ENCODE results near the gene RASSF10. TPM values are rescaled to one million over a fixed set of nuclear protein-coding genes. Genes with fewer than 3 reads are reported as not detected.

RASSF10 gene
- total RNA-seq, 1 experiment from 2014 or later, result 2.4 TPM

DNA sequence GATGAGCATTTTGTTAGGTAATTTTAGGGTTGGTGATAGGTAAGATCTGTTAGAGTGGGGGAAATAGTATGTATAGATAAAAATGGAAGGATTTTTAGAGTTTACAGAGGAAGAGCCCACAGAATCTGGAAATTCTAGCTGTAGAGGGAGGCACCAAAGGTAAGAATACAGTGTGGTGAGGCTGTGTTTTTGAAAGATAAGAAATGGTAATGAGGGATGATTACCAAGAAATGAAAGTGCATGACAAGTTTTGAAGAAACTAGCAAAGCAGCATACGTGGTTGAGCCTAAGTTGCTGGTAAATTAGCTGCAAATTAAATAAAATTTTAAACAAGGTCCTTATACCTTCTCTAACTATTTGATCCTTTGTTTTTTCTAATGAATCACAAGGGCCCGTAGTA lies 14.6 kb upstream of the RASSF10 start:
- no peak overlapping the region for H3T11ph ChIP-seq (ENCODE audit: low read length)
- WGBS (ENCODE audit: extremely low coverage, insufficient read length, low lambda C conversion rate), result no CpG with 5 or more reads among the region's 2 CpGs
- no peak overlapping the region for H3K9ac ChIP-seq (ENCODE audit: extremely low read depth, insufficient read length, low read length)
- no peaks in the 10 kb centered on the region for H3K79me1 ChIP-seq (ENCODE audit: insufficient read depth, low read depth, low read length, poor library complexity, severe bottlenecking)
- no peak overlapping the region for H3K4ac ChIP-seq (ENCODE audit: low read depth, low read length)
- H2AK5ac ChIP-seq (ENCODE audit: insufficient read length, low read length), result no peak overlapping the region
- H4K91ac ChIP-seq (ENCODE audit: insufficient read length, low read depth, low read length), result no peak overlapping the region
- DNase-seq, result no peak
- no peak overlapping the region for H2BK12ac ChIP-seq (ENCODE audit: insufficient read length, low read depth, low read length)
- H2BK120ac ChIP-seq (ENCODE audit: low read depth, low read length, poor library complexity, severe bottlenecking), result no peak overlapping the region
- peaks cover 4 to 10% of the 10 kb centered on the region in 2 experiments; a peak in 4 of 5 replicates for H3K9me3 Mint-ChIP-seq
- H2BK15ac ChIP-seq (ENCODE audit: low read depth, low read length), result no peak overlapping the region
- H3K27me3 ChIP-seq (ENCODE audit: insufficient read depth, low read length), result no peaks in the 10 kb centered on the region
- H2BK5ac ChIP-seq (ENCODE audit: insufficient read length, low read length), result no peak overlapping the region
- H2AFZ ChIP-seq (ENCODE audit: low read length), result no peak overlapping the region
- no peak overlapping the region for H3K27ac Mint-ChIP-seq
- H3K18ac ChIP-seq (ENCODE audit: insufficient read length, low read depth, low read length), result no peak overlapping the region
- H3K14ac ChIP-seq (ENCODE audit: insufficient read depth, low read length), result no peak overlapping the region
- H3K27ac ChIP-seq (ENCODE audit: insufficient read length, low read depth, low read length), result no peak overlapping the region
- H3K27me3 Mint-ChIP-seq (ENCODE audit: low read depth), result no peaks in the 10 kb centered on the region; the same call in 1 of the 2 replicates
- H3K36me3 Mint-ChIP-seq (ENCODE audit: insufficient read depth in 1 of 3, low read depth in 3 of 3), result 0 out of 7 replicates have a peak, but pooled peaks cover 0 to 6% (median 0%) of the 10 kb centered on the region in 3 experiments
- no peak overlapping the region for H4K8ac ChIP-seq (replicated peaks; ENCODE audit: insufficient read length, low read depth, low read length)
- H3K4me1 Mint-ChIP-seq, result peaks cover 0 to 6% of the 10 kb centered on the region in 2 experiments; a peak in 2 of 4 replicates
- H3K9me3 ChIP-seq (ENCODE audit: control insufficient read depth, low read depth, low read length), result no peaks in the 10 kb centered on the region
- no peaks in the 10 kb centered on the region for H3K4me1 ChIP-seq (ENCODE audit: insufficient read depth, low read length)
- TF ChIP-seq, protein P1, sequence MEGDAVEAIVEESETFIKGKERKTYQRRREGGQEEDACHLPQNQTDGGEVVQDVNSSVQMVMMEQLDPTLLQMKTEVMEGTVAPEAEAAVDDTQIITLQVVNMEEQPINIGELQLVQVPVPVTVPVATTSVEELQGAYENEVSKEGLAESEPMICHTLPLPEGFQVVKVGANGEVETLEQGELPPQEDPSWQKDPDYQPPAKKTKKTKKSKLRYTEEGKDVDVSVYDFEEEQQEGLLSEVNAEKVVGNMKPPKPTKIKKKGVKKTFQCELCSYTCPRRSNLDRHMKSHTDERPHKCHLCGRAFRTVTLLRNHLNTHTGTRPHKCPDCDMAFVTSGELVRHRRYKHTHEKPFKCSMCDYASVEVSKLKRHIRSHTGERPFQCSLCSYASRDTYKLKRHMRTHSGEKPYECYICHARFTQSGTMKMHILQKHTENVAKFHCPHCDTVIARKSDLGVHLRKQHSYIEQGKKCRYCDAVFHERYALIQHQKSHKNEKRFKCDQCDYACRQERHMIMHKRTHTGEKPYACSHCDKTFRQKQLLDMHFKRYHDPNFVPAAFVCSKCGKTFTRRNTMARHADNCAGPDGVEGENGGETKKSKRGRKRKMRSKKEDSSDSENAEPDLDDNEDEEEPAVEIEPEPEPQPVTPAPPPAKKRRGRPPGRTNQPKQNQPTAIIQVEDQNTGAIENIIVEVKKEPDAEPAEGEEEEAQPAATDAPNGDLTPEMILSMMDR (conservative IDR thresholded peaks at IDR 0.05), result no peak
- H4K20me1 ChIP-seq (ENCODE audit: control insufficient read depth, insufficient read depth, insufficient read length), result no peaks in the 10 kb centered on the region
- H3K79me2 ChIP-seq (ENCODE audit: insufficient read depth, low read length), result no peaks in the 10 kb centered on the region
- H3K23me2 ChIP-seq (ENCODE audit: insufficient read length, low read depth, low read length, poor library complexity, severe bottlenecking), result no peaks in the 10 kb centered on the region
- H3K4me2 ChIP-seq (ENCODE audit: insufficient read depth, insufficient read length, low read length), result no peak overlapping the region
- no peak overlapping the region for H3K23ac ChIP-seq (ENCODE audit: insufficient read length, low read depth, low read length)
- no peak overlapping the region for H2BK20ac ChIP-seq (ENCODE audit: low read depth, low read length, poor library complexity, severe bottlenecking)
- no peak overlapping the region for H3K56ac ChIP-seq (ENCODE audit: insufficient read length, low read depth, low read length)
- no peak overlapping the region for H3K4me3 Mint-ChIP-seq
- H4K5ac ChIP-seq (ENCODE audit: insufficient read length, low read depth, low read length), result no peak overlapping the region

All from H9 (cell line).